ENCODE measurements around the gene MAP1LC3B2. TPM values are rescaled to one million over a fixed set of nuclear protein-coding genes. Genes with fewer than 3 reads are reported as not detected.

MAP1LC3B2 gene
- total RNA-seq, 1 experiment from 2014 or later, result 1.5 TPM

GRCh38 chr12:116616536-116617248, 57.5 kb downstream of the MAP1LC3B2 start:
- Histone ChIP-seq H3K23me2 (ENCODE audit: insufficient read length, low read depth, low read length, poor library complexity, severe bottlenecking) (no peaks in the 10 kb centered on the region), H2AFZ (ENCODE audit: low read length) (no peak overlapping the region), H3K79me1 (ENCODE audit: insufficient read depth, low read depth, low read length, poor library complexity, severe bottlenecking) (no peaks in the 10 kb centered on the region), H3K4ac (ENCODE audit: low read depth, low read length) (no peak overlapping the region), H4K8ac (replicated peaks; ENCODE audit: insufficient read length, low read depth, low read length) (no peak overlapping the region), H2BK12ac (ENCODE audit: insufficient read length, low read depth, low read length) (no peak overlapping the region), H2AK5ac (ENCODE audit: insufficient read length, low read length) (no peak overlapping the region), H2BK20ac (ENCODE audit: low read depth, low read length, poor library complexity, severe bottlenecking) (no peak overlapping the region), H2BK120ac (ENCODE audit: low read depth, low read length, poor library complexity, severe bottlenecking) (no peak overlapping the region), H3K79me2 (ENCODE audit: insufficient read depth, low read length) (no peaks in the 10 kb centered on the region), H3K4me1 (ENCODE audit: insufficient read depth, low read length) (no peaks in the 10 kb centered on the region), H2BK5ac (ENCODE audit: insufficient read length, low read length) (no peak overlapping the region), H3K4me2 (ENCODE audit: insufficient read depth, insufficient read length, low read length) (no peak overlapping the region), H4K5ac (ENCODE audit: insufficient read length, low read depth, low read length) (no peak overlapping the region), H3K9me3 (ENCODE audit: control insufficient read depth, low read depth, low read length) (no peaks in the 10 kb centered on the region), H4K91ac (ENCODE audit: insufficient read length, low read depth, low read length) (no peak overlapping the region), H3K14ac (ENCODE audit: insufficient read depth, low read length) (no peak overlapping the region), H3K23ac (ENCODE audit: insufficient read length, low read depth, low read length) (no peak overlapping the region), H3T11ph (ENCODE audit: low read length) (no peak overlapping the region), H2BK15ac (ENCODE audit: low read depth, low read length) (no peak overlapping the region), H4K20me1 (ENCODE audit: control insufficient read depth, insufficient read depth, insufficient read length) (no peaks in the 10 kb centered on the region), H3K27ac (ENCODE audit: insufficient read length, low read depth, low read length) (no peak overlapping the region), H3K56ac (ENCODE audit: insufficient read length, low read depth, low read length) (no peak overlapping the region), H3K9ac (ENCODE audit: extremely low read depth, insufficient read length, low read length) (no peak overlapping the region), H3K18ac (ENCODE audit: insufficient read length, low read depth, low read length) (no peak overlapping the region), H3K27me3 (ENCODE audit: insufficient read depth, low read length) (no peaks in the 10 kb centered on the region)
- Mint-ChIP-seq H3K27me3 (ENCODE audit: low read depth) (no peaks in the 10 kb centered on the region; the same call in 1 of the 2 replicates), H3K4me3 (no peak overlapping the region; a peak in 1 of 5 replicates), H3K4me1 (peaks cover 23 to 31% of the 10 kb centered on the region in 2 experiments), H3K36me3 (ENCODE audit: insufficient read depth in 1 of 3, low read depth in 3 of 3) (no peaks in the 10 kb centered on the region; a peak in 1 of 7 replicates), H3K27ac (0 out of 7 replicates have a peak overlapping the region, but pooled peaks of 1 of the 3 experiments have one; percentile 11), H3K9me3 (peaks cover 0 to 4% of the 10 kb centered on the region in 2 experiments; a peak in 2 of 5 replicates)
- no CpG with 5 or more reads among the region's 12 CpGs for WGBS (ENCODE audit: extremely low coverage, insufficient read length, low lambda C conversion rate)
- DNase-seq, result no peak
- TF ChIP-seq CTCF (conservative IDR thresholded peaks at IDR 0.05), result no peak
